Neural cell (in vitro differentiated cells): Measurements from ENCODE around the gene STK32B.

Experiments used
- CTCF ChIP-seq: fragments of 450-650 bp; IDR thresholded peaks from 2 replicates; pipeline ENCODE4 v1.5.1; 2014; ENCODE audit warnings: antibody characterized with exemption, mild to moderate bottlenecking, moderate library complexity; ENCODE audit not compliant: poor library complexity, severe bottlenecking
- EP300 ChIP-seq: fragments of 450-650 bp; conservative IDR thresholded peaks from 2 replicates; pipeline ENCODE4 v1.6.1; 2014; ENCODE audit warnings: antibody characterized with exemption, mild to moderate bottlenecking, moderate library complexity; ENCODE audit not compliant: poor library complexity, severe bottlenecking
- EZH2 ChIP-seq: fragments of 200-600, 300-800 bp; shearing (Covaris generic), sonication (generic); IDR thresholded peaks from 2 replicates; pipeline ENCODE4 v1.6.1; 2014; ENCODE audit warnings: antibody characterized with exemption, low read length, borderline replicate concordance, mild to moderate bottlenecking; ENCODE audit not compliant: insufficient read depth, poor library complexity, severe bottlenecking
- POLR2AphosphoS5 ChIP-seq: IDR thresholded peaks from 2 replicates; pipeline ENCODE4 v1.6.1; 2012
- SMC3 ChIP-seq: fragments of 450-650 bp; conservative IDR thresholded peaks from 2 replicates; pipeline ENCODE4 v1.6.1; 2014; ENCODE audit warnings: antibody characterized with exemption, mild to moderate bottlenecking, moderate library complexity; ENCODE audit not compliant: poor library complexity
- TAF1 ChIP-seq: IDR thresholded peaks from 2 replicates; pipeline ENCODE4 v1.6.1; 2012; ENCODE audit warnings: low read depth
- TF ChIP-seq, protein P1 (sequence below): IDR thresholded peaks from 2 replicates; pipeline ENCODE4 v1.6.1; 2012; ENCODE audit warnings: borderline replicate concordance

- TF ChIP-seq CTCF (no peak), POLR2AphosphoS5 (no peak), TAF1 (no peak), EZH2 (no peak), SMC3 (no peak), EP300 (no peak)
- TF ChIP-seq, protein P1, sequence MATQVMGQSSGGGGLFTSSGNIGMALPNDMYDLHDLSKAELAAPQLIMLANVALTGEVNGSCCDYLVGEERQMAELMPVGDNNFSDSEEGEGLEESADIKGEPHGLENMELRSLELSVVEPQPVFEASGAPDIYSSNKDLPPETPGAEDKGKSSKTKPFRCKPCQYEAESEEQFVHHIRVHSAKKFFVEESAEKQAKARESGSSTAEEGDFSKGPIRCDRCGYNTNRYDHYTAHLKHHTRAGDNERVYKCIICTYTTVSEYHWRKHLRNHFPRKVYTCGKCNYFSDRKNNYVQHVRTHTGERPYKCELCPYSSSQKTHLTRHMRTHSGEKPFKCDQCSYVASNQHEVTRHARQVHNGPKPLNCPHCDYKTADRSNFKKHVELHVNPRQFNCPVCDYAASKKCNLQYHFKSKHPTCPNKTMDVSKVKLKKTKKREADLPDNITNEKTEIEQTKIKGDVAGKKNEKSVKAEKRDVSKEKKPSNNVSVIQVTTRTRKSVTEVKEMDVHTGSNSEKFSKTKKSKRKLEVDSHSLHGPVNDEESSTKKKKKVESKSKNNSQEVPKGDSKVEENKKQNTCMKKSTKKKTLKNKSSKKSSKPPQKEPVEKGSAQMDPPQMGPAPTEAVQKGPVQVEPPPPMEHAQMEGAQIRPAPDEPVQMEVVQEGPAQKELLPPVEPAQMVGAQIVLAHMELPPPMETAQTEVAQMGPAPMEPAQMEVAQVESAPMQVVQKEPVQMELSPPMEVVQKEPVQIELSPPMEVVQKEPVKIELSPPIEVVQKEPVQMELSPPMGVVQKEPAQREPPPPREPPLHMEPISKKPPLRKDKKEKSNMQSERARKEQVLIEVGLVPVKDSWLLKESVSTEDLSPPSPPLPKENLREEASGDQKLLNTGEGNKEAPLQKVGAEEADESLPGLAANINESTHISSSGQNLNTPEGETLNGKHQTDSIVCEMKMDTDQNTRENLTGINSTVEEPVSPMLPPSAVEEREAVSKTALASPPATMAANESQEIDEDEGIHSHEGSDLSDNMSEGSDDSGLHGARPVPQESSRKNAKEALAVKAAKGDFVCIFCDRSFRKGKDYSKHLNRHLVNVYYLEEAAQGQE = no peak
Measured at GRCh38 chr4:5374994-5375393, 323.7 kb downstream of the STK32B start.
